ENCODE data around the gene RABL6.
A peak's percentile ranks its signal among the peaks of the same experiment; 100 is the strongest.

Gene RABL6

DNA sequence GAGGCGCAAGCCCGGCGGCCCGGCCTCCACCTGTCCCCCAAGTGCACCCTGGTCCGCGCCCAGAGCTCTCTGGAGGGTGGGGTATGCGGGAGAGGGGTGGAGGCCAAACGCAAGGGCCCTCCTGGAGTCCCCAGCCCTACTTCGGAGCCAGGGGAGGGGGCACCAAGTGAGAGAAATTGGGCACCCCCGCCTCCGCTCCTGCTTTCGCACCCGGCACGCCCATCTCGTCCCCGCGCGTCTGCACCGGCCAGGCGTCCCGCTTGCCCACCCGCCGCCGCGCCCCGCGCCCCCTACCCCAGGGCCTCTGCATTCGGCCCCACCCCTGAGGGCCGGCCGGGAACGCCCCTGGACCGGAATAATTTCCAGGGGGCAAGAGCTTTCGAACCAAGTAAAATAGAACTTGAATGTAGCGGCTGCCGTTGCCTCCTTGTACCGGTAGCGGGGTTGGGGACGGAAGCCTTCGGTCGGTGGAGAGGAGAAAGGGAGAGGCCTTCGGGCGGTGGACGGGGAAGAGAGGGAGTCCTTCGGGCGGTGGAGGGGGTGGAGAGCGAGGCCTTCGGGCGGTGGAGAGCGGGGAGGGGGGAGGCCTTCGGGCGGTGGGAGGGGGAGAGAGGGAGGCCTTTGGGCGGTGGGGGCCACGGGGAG is 40.8 kb downstream of the RABL6 start:
- no peak for DNase-seq (ENCODE audit: low read depth in 2 of 2)
- TF ChIP-seq, protein P1, sequence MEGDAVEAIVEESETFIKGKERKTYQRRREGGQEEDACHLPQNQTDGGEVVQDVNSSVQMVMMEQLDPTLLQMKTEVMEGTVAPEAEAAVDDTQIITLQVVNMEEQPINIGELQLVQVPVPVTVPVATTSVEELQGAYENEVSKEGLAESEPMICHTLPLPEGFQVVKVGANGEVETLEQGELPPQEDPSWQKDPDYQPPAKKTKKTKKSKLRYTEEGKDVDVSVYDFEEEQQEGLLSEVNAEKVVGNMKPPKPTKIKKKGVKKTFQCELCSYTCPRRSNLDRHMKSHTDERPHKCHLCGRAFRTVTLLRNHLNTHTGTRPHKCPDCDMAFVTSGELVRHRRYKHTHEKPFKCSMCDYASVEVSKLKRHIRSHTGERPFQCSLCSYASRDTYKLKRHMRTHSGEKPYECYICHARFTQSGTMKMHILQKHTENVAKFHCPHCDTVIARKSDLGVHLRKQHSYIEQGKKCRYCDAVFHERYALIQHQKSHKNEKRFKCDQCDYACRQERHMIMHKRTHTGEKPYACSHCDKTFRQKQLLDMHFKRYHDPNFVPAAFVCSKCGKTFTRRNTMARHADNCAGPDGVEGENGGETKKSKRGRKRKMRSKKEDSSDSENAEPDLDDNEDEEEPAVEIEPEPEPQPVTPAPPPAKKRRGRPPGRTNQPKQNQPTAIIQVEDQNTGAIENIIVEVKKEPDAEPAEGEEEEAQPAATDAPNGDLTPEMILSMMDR (IDR thresholded peaks at IDR 0.05; ENCODE audit: low read depth, low read length) = no peak
- H3K4me3 ChIP-seq (replicated peaks in 1 of 2; ENCODE audit: low read depth in 2 of 2, low read length in 2 of 2) = peak overlapping the region; percentile 76 to 84

DNA sequence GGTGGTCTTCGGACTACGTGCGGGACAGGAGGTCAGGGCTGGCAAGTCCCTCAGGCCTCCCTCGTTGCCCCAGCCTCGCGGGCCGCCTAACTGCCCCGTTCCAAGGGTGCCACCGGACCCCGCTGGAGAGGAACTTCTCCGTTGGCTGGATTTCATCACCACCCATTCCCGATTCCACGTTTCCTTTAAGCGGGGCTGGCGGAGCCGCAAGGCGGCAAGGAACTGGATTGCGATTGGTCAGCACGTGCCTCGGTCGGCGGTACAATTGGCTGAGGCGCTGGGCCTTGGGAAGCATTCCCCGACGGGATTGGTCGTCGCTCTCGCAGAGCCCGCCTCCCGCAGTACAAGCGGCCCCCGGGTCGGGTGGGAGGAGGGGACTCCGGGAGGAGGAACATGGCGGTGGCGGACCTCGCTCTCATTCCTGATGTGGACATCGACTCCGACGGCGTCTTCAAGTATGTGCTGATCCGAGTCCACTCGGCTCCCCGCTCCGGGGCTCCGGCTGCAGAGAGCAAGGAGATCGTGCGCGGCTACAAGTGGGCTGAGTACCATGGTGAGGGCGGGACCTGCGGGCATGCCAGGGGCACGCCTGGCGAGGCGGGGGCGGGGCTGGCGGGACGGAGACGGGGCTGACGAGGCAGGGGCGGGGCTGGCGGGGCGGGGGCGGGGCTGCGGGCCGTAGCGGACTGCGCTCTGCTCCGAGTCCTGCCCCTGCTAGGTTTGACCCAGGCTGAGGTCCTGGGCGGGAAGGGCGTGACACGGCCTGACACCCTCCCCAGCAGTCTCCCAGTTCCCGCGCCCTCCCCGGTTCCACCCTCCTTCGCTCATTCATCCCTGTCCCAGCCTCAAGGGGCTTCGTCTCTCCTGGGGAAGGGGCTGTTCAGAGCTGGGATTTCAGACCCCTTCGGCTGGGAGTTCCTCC is 41.6 kb downstream of the RABL6 start, which contains the start of gene PHPT1:
TSS of gene PHPT1 (plus strand) at position 372 of the 922 bp plus-strand sequence. CDS start at position 394, 22 bp downstream.
- peak; percentile 100 for DNase-seq (ENCODE audit: low read depth in 2 of 2)
- TF ChIP-seq, protein P1 (IDR thresholded peaks at IDR 0.05; ENCODE audit: low read depth, low read length) = no peak
- H3K4me3 ChIP-seq (replicated peaks in 1 of 2; ENCODE audit: low read depth in 2 of 2, low read length in 2 of 2) = peak within 1 kb of the TSS; percentile 76 to 84

DNA sequence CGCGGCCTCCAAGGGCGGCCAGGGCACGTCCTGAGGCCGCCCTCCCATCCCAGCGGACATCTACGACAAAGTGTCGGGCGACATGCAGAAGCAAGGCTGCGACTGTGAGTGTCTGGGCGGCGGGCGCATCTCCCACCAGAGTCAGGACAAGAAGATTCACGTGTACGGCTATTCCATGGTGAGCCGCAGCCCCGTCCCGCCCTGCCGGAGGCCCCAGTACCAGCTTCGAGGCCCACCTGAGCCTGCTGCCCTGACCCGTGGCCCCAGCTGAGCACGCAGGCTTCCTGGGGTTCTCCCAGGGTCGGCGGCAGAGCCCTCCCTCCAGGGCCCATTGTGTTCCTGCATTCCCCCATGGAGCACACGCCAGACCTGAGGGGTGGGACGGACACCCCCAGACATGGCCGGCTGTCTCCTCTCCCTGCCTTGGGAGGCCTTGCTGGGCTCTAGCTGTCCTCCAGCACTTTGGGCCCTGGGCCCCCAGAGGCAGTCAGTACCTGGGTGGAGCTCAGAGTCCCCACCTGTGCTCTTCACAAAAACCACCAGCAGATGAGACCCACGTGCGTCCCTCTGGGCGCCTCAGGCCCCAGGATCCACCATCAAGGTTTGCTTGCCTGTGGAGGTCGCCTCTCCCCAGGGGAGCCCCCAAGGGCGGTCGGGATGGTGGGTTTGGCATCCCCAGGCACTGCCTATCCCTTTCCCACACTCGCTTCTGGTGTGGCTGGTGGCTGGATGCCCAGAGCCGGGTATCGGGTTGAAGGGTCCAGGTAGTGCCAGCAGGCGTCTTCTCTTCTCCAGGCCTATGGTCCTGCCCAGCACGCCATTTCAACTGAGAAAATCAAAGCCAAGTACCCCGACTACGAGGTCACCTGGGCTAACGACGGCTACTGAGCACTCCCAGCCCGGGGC is 42.5 kb downstream of the RABL6 start:
- peak overlapping the region; percentile 76 to 84 for H3K4me3 ChIP-seq (replicated peaks in 1 of 2; ENCODE audit: low read depth in 2 of 2, low read length in 2 of 2)
- TF ChIP-seq, protein P1 (IDR thresholded peaks at IDR 0.05; ENCODE audit: low read depth, low read length) = no peak
- DNase-seq (ENCODE audit: low read depth in 2 of 2) = no peak

DNA sequence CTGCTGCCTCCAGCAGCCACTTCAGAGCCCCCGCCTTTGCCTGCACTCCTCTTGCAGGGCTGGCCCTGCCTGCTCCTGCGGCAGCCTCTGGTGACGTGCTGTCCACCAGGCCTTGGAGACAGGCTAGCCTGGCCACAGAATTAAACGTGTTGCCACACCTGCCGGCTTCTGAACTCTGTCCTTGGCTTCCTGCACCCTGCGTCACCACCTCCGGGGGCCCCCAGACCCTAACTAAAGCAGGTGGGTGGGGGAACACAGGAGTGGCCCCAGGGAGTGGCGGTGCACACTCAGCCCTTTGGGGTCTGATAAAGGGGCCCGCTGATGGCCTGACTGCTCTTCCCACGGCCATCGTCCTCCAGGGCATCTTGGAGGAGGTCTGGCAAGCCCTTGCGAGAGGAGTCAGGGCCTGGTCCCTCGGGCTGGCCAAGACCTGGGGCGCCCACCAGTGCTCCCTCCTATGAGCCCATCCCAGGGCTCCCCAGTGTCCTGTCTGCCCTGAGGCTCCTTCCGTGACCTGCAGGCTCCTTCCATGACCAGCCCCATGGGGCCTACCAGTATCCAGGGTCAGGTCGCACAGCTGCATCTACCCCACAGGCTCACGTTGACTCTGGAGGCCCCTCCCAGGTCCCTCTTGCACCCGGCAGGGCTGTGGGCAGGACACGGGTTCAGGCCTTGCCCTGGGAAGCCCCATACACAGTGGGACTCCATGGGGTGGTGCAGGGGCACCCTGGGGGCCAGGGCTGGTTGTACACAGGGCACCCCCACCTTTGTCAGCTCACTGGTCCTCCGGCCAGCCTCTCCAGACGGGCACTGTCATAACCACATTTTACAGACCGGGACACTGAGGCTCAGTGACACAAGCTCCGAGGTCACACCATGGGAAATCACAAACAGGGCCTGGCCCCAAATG is 43.4 kb downstream of the RABL6 start:
- TF ChIP-seq, protein P1 (IDR thresholded peaks at IDR 0.05; ENCODE audit: low read depth, low read length) = no peak
- no peak for DNase-seq (ENCODE audit: low read depth in 2 of 2)
- H3K4me3 ChIP-seq (replicated peaks in 1 of 2; ENCODE audit: low read depth in 2 of 2, low read length in 2 of 2) = no peak overlapping the region

DNA sequence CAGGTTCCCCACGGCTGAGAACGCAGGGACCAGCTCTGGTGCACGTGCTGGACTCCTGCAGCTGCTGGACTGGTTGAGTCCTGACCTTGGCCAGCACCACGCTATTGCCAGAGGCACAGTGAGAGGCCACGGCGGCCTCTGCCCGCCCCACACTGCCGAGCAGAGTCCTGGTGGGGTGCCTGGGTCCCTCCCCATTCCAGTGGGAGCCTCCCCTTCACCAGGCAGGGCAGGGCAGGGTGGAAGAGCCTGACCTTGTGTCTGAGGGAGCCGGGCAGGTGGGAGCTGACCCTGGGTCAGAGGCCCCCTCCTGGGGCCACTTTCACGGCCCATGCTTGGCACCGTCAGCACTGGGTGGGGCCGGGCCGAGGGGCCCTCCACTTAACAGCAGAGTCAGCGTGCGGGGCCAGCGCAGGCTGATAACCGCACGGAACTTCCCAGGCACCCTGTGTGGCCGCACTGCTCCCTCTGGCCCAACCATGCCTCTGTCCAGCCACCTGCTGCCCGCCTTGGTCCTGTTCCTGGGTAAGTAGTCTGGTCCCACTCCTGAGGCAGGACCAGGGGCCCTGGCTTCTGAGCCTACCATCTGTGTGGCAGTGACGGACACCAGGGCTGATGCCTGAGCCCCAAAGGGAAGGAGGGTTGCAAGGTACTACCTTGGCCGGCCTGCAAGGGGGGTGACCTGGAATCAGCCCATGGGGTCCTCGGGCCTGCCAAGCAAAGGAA is 44.4 kb downstream of the RABL6 start, which contains the start of gene MAMDC4:
TSS of gene MAMDC4 (plus strand) at position 406 of the 723 bp plus-strand sequence. CDS start at position 477, 71 bp downstream.
- TF ChIP-seq, protein P1 (IDR thresholded peaks at IDR 0.05; ENCODE audit: low read depth, low read length) = no peak
- no peak for DNase-seq (ENCODE audit: low read depth in 2 of 2)
- no peak within 1 kb of the TSS for H3K4me3 ChIP-seq (replicated peaks in 1 of 2; ENCODE audit: low read depth in 2 of 2, low read length in 2 of 2)

Measured in cardiac fibroblast (primary cell).